HG02678 (cell line): ENCODE results near the gene NTN5.

Experiments used
- ATAC-seq: cut with Tn5 transposase; IDR thresholded peaks from one replicate; pipeline ENCODE4 v1.9.1; 2021; ENCODE audit warnings: mild to moderate bottlenecking, moderate library complexity; ENCODE audit not compliant: unreplicated experiment

Gene NTN5

GRCh38 chr19:48631225-48631624 lies 41.6 kb downstream of the NTN5 start:
- ATAC-seq = no peak

DNA sequence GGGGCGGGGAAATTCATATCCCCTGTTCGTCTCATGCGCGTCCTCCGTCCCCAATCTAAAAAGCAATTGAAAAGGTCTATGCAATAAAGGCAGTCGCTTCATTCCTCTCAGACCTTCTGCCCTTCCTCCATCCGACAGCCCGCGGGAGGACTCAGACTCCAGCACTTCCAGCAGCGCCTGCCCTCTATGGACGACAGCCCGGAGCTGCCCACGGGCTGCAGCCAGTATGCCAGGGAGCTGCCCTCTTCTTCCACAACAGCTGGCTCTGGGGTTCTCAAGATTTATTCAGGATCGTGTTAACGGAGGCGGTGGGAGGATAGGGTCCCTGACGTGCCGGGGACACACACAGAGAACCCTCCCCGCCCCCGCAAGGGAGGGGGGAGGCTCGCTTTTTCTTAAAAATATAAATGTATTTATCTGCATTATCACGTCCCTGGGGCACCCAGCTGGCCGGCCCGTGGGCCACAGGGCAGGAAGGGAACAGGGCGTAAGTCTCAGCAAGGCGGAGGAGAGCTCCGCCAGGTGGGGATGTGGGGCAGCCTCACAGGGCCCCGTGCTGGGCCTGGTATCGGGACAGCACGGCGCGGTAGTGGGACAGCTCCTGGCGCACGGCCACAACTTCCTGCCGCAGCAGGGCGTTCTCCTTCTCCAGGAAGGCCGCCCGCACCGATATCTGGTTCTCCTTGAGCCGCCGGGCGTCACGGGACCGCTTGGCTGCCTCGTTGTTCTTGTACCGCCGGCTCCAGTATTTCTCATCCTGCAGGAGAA lies 42.3 kb downstream of the NTN5 start:
- ATAC-seq = no peak

GRCh38 chr19:48629599-48630295 lies 43.1 kb downstream of the NTN5 start:
- no peak for ATAC-seq

- ATAC-seq = no peak
Observed at GRCh38 chr19:48629297-48629598, 43.6 kb downstream of the NTN5 start.

DNA sequence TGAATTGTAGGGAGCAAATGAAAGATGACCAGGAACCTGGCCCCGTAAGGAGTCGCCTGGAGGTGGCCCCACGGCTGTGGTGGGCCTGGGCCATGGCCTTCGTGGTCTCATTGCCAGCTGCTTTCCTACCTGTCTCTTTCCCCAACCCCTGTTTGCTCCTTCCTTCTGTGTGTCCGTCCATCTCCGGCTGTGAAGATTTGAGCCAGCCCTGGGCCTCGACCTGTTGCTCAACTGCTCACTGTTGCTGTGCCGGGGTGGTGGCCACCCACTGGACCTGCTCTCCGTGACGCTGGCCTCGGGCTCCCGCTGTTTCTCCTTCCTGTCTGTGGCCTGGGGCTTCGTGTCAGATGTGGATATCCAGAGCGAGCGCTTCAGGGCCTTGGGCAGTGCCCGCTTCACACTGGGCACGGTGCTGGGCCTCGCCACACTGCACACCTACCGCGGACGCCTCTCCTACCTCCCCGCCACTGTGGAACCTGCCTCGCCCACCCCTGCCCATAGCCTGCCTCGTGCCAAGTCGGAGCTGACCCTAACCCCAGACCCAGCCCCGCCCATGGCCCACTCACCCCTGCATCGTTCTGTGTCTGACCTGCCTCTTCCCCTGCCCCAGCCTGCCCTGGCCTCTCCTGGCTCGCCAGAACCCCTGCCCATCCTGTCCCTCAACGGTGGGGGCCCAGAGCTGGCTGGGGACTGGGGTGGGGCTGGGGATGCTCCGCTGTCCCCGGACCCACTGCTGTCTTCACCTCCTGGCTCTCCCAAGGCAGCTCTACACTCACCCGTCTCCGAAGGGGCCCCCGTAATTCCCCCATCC lies 44.1 kb downstream of the NTN5 start:
- ATAC-seq = no peak

GRCh38 chr19:48627865-48628314 lies 44.9 kb downstream of the NTN5 start:
- no peak for ATAC-seq

DNA sequence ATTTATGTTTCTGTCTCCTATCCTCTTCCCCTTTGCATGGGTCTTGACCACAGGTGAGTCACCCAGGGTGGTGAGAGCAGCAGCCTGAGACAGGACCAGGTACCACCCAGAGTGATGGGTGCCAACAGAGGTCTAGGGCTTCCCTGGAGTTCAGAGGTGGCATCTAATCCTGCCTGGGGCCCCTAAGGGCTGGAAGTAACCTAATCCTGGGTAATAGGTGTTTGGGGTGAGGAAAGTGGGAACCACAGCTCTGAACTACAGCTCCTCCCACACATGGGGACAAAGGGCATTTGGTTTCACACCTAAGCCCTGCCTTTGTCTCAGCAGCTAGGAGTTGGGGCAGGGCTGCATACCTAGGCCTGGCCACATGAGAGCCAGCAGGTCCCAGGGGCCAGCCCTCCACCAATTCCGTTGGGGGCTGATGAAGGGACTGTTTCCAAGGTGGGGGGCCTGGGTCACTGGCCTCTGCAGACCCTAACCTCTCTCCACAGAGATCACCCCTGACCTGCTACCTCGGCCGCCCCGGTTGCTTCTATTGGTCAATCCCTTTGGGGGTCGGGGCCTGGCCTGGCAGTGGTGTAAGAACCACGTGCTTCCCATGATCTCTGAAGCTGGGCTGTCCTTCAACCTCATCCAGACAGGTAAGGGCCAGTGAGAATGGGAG lies 45.5 kb downstream of the NTN5 start:
- no peak for ATAC-seq

DNA sequence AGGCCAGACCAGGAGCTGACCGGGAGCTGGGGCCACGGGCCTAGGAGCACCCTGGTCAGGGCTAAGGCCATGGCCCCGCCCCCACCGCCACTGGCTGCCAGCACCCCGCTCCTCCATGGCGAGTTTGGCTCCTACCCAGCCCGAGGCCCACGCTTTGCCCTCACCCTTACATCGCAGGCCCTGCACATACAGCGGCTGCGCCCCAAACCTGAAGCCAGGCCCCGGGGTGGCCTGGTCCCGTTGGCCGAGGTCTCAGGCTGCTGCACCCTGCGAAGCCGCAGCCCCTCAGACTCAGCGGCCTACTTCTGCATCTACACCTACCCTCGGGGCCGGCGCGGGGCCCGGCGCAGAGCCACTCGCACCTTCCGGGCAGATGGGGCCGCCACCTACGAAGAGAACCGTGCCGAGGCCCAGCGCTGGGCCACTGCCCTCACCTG lies 46.9 kb downstream of the NTN5 start:
- ATAC-seq = no peak

GRCh38 chr19:48624791-48625723 lies 47.8 kb downstream of the NTN5 start:
- no peak for ATAC-seq

- ATAC-seq = peak; percentile 64
Observed at GRCh38 chr19:48624067-48624594, 48.7 kb downstream of the NTN5 start.

- ATAC-seq = no peak
Observed at GRCh38 chr19:48623556-48624066, 49.2 kb downstream of the NTN5 start.

GRCh38 chr19:48619692-48620585 lies 52.9 kb downstream of the NTN5 start:
- no peak for ATAC-seq

DNA sequence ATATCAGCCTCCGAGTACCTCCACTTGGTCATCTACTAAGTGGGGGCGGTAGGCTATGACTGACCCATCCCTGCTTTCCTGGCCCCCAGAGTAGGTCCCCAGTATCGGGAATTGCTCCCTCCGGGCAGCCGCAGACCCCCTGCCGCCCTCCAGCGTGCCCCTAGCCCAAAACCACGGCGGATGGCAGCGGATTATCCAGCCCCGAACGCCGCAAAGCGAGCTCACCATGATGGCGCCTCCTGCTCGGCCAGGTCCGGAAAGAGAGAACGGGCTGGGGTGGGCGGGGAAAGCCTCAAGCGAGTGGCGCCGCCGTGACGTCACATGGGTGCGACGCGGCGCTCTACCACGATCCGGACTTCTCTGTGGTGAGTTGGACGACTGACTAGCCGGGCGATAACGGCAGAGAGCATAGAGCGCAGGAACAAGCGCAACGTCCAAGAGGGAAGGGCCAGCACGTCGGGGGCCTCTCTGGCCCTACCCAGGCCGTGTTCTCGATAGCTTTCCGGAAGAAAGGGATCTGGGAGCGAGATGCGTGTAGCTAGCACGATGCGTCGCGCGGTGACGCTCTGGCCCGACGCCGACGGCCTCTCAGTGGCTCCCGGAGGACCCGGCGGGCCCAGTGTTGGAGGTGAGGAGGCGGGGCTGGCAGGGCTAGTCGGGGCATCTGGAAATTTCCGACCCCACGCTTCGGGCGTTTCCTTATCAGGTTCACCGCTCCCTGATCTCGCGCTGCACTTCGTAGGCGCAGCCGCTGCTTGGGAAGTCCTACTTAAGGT lies 53.7 kb downstream of the NTN5 start, which contains the start of the genes RPL18 and SPHK2:
RPL18 (minus strand) TSS at position 263 of the 776 bp plus-strand sequence; CDS start at position 228, 35 bp downstream.
SPHK2 (plus strand) TSS at position 591 of the 776 bp plus-strand sequence. CDS start 1,009 bp downstream, outside the sequence.
- ATAC-seq = peak; percentile 85

DNA sequence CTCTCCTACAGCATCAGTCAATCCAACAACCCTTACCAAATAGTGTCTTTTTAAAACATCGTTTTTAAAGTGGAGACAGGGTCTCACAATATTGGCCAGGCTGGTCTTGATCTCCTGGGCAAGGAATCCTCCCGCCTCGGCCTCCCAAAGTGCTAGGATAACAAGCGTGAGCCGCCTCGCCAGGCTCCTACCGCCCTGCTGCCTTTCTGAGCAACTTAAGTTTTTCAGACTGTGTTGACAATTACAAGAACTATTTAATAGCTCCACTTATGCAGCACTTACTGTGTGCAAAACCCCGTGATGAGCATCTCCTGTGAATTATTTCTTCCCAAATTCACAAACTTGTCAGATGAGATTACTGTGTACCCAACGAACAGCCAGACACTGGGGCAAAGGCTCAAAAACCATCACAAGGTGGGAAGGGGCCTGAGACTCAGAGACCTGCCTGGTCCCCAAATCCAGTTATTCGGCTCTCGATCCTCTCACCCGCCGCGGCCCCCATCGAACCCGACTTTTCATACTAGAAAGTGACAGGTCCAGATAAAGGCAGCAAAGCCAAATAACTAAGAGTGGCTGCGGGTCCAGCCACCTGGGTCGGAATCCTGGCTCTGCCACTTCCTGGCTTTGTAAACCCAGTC lies 54.4 kb downstream of the NTN5 start:
- no peak for ATAC-seq

- ATAC-seq = no peak
Observed at GRCh38 chr19:48617146-48617937, 55.5 kb downstream of the NTN5 start.

DNA sequence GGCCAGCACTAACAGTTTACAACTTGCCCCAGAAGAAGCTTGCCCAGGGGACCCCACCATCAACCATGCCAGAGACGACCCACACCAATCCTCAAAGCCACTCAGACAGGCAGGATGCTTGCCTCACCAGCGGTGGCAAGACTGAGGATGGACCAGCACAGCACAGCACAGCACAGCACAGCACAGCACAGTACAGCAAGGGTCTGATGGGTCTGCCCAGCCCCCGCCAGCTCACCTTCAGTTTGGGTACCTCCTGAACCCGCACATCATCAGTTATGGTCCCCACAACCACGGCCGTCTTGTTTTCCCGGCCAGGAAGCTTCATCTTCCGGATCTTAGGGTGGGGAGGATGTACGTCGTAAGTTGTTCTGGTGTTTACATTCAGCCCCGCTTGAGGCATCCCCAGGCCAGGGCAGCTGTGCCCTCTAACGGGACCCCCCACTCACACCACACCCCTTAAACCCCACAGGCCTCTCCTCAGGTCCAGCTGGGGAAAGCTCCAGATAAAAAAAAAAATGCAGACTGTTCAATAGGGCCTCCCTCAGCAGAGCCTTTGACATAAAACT lies 56.2 kb downstream of the NTN5 start:
- no peak for ATAC-seq
